ENCODE data around the gene CDK11A. TPM values are rescaled to one million over a fixed set of nuclear protein-coding genes. Genes with fewer than 3 reads are reported as not detected.

Gene CDK11A
- total and polyA plus RNA-seq, 2 of the 8 experiments (the other 6 are each of a cell fraction or from before 2014, with no cell fraction given): 15.0 to 45.6 TPM

DNA sequence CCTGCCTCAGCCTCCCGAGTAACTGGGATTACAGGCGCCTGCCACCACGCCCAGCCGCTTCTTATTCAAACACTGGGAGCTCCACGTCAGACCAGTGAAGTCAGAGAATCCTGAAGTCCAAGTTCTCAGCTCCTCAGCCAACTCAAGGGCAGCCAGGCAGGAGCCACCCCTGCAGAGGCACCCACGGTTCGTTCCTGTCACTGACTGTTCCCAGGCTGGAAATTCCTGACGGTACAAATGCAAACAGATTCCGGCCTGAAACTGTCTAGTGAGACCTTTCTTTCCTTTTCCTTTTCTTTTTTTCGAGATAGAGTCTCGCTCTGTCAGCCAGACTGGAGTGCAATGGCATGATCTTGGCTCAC lies 43.3 kb downstream of the CDK11A start (continued):
- TF ChIP-seq, protein P1, sequence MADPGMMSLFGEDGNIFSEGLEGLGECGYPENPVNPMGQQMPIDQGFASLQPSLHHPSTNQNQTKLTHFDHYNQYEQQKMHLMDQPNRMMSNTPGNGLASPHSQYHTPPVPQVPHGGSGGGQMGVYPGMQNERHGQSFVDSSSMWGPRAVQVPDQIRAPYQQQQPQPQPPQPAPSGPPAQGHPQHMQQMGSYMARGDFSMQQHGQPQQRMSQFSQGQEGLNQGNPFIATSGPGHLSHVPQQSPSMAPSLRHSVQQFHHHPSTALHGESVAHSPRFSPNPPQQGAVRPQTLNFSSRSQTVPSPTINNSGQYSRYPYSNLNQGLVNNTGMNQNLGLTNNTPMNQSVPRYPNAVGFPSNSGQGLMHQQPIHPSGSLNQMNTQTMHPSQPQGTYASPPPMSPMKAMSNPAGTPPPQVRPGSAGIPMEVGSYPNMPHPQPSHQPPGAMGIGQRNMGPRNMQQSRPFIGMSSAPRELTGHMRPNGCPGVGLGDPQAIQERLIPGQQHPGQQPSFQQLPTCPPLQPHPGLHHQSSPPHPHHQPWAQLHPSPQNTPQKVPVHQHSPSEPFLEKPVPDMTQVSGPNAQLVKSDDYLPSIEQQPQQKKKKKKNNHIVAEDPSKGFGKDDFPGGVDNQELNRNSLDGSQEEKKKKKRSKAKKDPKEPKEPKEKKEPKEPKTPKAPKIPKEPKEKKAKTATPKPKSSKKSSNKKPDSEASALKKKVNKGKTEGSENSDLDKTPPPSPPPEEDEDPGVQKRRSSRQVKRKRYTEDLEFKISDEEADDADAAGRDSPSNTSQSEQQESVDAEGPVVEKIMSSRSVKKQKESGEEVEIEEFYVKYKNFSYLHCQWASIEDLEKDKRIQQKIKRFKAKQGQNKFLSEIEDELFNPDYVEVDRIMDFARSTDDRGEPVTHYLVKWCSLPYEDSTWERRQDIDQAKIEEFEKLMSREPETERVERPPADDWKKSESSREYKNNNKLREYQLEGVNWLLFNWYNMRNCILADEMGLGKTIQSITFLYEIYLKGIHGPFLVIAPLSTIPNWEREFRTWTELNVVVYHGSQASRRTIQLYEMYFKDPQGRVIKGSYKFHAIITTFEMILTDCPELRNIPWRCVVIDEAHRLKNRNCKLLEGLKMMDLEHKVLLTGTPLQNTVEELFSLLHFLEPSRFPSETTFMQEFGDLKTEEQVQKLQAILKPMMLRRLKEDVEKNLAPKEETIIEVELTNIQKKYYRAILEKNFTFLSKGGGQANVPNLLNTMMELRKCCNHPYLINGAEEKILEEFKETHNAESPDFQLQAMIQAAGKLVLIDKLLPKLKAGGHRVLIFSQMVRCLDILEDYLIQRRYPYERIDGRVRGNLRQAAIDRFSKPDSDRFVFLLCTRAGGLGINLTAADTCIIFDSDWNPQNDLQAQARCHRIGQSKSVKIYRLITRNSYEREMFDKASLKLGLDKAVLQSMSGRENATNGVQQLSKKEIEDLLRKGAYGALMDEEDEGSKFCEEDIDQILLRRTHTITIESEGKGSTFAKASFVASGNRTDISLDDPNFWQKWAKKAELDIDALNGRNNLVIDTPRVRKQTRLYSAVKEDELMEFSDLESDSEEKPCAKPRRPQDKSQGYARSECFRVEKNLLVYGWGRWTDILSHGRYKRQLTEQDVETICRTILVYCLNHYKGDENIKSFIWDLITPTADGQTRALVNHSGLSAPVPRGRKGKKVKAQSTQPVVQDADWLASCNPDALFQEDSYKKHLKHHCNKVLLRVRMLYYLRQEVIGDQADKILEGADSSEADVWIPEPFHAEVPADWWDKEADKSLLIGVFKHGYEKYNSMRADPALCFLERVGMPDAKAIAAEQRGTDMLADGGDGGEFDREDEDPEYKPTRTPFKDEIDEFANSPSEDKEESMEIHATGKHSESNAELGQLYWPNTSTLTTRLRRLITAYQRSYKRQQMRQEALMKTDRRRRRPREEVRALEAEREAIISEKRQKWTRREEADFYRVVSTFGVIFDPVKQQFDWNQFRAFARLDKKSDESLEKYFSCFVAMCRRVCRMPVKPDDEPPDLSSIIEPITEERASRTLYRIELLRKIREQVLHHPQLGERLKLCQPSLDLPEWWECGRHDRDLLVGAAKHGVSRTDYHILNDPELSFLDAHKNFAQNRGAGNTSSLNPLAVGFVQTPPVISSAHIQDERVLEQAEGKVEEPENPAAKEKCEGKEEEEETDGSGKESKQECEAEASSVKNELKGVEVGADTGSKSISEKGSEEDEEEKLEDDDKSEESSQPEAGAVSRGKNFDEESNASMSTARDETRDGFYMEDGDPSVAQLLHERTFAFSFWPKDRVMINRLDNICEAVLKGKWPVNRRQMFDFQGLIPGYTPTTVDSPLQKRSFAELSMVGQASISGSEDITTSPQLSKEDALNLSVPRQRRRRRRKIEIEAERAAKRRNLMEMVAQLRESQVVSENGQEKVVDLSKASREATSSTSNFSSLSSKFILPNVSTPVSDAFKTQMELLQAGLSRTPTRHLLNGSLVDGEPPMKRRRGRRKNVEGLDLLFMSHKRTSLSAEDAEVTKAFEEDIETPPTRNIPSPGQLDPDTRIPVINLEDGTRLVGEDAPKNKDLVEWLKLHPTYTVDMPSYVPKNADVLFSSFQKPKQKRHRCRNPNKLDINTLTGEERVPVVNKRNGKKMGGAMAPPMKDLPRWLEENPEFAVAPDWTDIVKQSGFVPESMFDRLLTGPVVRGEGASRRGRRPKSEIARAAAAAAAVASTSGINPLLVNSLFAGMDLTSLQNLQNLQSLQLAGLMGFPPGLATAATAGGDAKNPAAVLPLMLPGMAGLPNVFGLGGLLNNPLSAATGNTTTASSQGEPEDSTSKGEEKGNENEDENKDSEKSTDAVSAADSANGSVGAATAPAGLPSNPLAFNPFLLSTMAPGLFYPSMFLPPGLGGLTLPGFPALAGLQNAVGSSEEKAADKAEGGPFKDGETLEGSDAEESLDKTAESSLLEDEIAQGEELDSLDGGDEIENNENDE (IDR thresholded peaks at IDR 0.05; ENCODE audit: insufficient replicate concordance, low read length): no peak
